DMS53 treated with DMSO at 0.1 percent for 48 hours (cell line): ENCODE data around the gene RHOH.
A peak's percentile ranks its signal among the peaks of the same experiment; 100 is the strongest.
"Not testable (repeated sequence)": the region's sequence is repeated elsewhere in the genome, so short reads cannot be mapped to it uniquely, and the experiment has no call there.

ENCODE experiments used
- DNase-seq: peaks from one replicate; lab custom pipeline; 2025; ENCODE audit not compliant: unreplicated experiment; lab: John Stamatoyannopoulos, UW

Gene RHOH

DNA sequence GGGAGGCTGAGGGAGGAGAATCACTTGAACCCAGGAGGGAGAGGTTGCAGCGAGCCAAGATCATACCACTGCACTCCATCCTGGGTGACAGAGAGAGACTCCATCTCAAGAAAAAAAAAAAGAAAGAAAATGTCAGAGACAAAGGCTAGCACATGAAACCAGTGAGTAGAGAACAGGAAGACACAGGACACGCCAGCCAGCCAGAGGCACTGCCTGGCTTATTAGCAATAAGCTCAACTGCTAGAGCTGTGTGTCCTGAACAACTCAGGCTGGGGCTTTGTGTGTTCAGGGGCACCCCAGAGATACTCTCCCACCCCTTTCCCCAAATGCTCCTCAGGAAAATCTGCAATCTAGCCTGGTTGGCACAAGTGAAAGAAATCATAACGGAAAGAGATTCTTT is 60.0 kb downstream of the RHOH start:
- no peak for DNase-seq

GRCh38 chr4:40258627-40259026 is 61.8 kb downstream of the RHOH start:
- DNase-seq: no peak

DNA sequence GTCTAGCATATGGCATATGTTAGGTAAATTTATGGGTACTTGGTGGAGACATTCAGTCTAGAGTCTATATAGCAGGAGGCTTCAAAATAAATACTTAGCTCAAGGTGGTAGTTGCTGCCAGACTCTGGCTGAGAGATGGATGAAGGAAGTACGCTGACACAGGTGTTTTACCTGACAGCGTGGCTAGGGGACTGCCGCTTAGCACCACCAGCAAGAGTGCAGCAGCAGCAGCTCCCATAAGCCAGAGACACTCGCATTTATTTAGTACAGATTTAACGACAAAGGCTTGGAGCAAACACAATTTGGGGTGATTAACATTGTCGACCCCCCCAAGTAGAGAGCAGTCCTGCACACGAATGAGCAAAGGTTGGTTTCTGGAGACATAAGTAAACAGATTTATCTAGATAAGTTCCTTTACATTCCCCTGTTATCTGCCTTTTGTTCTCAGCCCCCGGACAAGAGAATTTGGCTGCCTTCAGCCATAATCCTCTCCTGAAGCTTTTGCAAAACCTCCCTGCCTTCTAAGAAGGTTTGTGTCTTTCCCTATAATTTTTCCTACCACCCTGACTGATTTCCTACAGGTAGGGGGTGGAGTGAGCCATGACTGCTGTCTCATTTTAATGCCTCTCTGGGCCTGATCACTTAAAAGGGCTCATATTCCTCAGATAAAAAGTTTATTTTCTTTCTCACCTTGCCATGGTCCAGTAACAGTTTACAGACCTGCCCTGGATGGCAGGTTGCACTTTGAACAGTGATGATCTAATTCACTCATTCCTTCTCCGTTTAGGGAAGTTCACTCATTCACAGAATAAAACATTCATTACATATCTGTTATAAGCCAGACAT is 64.6 kb downstream of the RHOH start:
- DNase-seq: no peak

DNA sequence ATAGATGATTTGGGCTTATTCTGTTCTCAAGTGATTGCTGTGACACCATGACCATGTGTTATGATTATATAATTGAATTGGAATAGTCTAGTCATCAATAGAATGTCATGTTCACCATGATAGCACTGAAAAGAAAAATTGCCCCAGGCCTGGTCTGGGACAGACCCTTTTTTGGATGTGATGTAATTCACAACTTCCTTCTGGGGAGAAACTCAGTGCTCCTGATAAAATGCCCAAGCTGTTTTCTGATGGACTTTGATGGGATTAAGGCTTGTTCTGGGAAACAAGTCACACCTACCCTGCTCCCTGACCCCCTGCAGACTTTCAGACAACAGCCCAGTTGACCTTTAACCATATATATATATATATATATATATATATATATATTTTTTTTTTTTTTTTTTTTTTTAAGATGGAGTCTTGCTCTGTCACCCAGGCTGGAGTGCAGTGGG is 65.3 kb downstream of the RHOH start:
- DNase-seq: no peak

GRCh38 chr4:40262861-40263260 is 66.0 kb downstream of the RHOH start:
- DNase-seq: no peak

DNA sequence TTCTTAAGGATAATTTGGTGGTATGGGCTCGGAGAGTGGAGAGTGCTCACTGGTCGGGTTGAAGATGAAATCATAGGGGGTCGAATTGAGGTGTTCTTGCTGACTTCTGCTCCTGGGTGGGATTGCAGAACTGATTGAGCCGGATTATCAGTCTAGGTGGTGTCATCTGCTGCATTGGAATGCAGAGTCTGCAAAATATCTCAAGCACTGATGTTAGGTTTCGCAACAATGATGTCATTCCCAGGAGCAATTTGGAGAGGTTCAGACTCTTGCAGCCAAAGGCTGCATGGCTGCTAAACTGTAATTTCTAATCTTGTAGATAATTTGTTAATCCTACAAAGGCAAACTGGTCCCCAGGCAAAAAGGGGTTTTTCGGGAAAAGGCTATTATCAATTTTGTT is 67.7 kb downstream of the RHOH start:
- no peak for DNase-seq

DNA sequence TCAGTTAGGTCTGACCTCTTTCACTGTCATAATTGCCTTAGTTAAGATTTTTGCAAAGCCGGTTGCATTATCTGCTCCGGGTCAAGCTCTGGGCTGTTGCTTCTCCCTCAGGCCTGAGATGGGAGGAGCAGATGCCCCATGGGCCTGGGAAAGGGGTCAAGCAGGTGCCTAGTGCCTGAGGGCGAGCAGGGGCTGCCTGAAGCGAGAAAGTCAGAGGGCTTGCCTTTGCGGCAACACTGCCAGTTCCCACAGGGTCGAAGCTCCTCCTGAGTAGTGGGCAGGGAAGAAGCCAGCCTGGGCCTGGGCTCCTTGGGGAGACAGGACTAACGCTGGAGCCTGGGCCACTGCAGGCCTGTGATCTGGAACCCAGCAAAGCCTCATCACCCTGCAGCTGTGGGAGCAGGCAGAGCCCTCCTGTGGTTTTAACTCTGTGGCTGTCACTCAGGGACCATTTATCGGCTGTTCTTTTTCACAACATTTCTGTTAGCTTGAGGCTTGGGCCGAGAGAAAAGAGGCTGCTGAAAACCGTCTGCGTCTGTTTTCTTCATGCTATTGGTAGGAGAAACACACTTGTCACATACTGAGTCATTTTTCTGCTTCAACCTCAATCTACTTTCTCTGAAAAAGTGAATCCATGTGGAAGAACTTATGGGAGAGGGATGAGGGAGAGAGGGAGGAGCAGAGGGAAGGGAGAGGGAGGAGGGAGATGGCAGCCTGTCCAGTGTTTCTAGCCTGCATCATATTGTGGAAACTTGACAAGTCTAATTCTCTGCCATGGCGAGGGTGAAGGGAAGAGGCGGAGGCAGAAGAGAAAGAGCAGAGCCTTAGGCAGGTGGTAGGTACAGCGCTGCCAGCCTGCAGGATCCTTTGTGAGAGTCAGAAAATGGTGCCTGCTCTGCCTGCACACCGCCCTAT is 68.4 kb downstream of the RHOH start:
- no peak for DNase-seq

GRCh38 chr4:40265910-40266274 is 69.1 kb downstream of the RHOH start:
- DNase-seq: no peak

DNA sequence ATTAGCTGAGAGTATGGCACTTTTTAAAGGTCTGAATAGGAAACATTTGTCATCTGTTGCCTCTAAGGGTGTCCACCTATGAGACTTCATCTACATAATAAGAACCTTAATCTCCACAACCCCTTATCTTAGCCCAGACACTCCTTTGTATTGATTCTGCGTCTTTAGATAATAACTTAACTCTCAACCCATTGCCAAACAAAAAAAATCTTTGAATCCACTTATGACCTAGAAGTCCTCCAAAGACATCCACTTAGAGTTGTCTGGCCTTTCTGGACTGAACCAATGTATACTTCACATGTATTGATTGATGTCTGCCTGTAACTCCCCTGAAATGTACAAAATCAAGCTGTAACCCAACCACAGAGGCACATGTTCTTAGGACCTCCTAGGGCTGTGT is 72.3 kb downstream of the RHOH start:
- no peak for DNase-seq

- DNase-seq: no peak
These were observed 73.8 kb downstream of the RHOH start for GRCh38 chr4:40270609-40271008.

DNA sequence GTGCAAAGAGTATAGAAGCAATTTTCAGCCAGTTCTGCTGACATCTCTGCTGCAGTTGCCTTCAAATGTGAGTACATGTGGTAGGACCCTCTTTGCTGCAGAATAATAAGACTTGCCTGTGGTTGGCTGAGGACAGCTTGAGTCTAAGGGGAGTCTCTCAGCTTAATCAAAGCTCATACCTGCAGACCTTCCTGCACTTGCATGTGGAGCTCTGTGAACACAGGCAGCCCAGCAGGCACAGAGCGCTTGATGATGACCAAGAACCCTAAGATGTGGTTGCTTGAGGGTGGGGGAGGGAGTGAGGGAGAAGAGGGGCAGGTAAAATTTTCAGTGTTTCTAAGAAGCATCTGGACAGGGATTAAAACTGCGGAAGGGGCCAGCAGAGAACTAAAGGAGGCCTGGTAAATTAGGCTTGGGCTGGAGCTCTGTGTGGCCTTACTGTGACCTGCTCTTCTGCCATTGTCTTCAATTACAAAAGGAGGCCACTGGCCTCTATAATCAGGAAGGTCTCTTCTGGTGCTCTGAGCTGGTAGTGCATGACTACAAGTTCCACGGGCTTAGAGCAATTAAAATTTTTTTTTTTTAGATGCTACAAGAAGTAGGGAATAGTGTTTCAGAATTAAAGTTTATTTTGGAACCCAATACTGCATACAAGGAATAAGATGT is 78.4 kb downstream of the RHOH start:
- no peak for DNase-seq

GRCh38 chr4:40276546-40276945 is 79.7 kb downstream of the RHOH start:
- no peak for DNase-seq

DNA sequence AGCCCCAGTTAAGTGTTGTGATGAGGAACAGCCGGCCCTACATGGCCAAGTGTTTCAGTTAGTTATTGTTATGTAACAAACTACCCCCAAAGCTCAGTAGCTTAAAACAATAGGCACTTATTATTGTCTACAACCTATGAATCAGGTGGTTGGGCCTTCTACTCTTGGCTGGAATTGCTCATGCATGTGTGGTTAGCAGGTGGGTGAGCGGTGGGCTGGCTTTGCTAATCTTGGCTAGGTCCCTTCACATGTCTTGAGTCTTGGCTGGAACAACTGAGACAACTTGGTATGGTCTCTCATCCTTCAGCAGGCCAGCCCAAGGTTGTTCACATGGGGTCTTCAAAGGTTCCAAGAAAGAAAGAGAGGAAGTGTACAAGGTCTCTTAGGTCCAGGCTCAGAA is 83.8 kb downstream of the RHOH start:
- no peak for DNase-seq

DNA sequence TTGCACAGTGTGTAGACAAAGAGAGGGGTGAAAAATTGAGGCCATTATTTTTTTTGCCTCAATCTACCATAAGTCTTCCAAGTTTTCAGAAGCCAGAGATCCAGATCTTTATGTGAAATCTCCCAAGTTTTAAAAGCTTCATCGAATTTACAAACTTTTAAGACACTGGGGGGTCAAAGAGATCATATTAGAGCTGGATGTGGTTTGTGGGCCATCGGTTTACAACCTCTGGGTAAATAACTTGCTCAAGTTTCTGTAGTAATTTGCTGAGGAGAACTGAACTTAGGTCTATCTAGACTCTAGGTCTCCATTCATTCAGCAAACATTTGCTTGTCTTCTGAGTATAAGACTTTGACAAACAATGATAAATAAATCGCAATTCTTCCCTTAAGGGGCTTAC is 84.3 kb downstream of the RHOH start:
- no peak for DNase-seq

- no peak for DNase-seq
These were observed 85.1 kb downstream of the RHOH start for GRCh38 chr4:40281913-40282312.

DNA sequence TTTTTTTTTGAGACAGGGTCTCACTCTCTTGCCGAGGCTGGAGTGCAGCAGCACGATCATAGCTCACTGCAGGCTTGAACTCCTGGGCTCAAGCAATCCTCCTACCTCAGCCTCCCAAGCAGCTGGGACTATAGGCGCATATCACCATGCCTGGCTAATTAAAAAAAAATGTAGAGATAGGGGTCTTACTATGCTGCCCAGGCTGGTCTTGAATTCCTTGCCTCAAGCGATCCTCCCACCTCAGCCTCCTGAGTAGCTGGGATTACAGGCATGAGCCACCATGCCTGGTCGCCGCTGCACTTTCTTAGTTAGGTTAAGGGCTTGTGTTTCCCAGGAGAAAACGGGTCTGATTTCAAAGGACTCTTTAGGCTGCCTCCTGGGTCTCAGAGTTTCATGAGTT is 86.0 kb downstream of the RHOH start:
- DNase-seq: not testable (repeated sequence)

- DNase-seq: no peak
These were observed 86.6 kb downstream of the RHOH start for GRCh38 chr4:40283413-40283812.

- no peak for DNase-seq
These were observed 87.1 kb downstream of the RHOH start for GRCh38 chr4:40283968-40284367.

DNA sequence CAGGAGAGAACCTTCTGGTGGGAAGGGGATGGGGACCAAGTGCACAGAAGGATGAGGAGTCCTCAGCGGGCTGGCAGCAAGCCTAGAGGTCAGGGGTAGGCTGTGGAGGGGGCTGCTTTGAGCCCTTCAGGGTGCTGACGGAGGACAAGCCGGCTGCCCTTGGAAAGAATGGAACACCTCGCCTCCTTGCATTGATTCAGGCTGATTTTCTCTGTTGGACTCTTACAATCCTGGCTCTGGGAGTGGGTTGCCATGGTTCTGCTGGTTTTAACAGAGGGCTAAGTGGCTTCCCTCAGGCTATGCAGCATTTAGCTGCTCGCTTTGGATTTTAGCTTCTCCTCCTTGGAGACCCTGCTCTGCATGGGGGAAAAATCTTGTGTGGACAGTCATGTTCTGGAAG is 88.9 kb downstream of the RHOH start:
- DNase-seq: no peak

DNA sequence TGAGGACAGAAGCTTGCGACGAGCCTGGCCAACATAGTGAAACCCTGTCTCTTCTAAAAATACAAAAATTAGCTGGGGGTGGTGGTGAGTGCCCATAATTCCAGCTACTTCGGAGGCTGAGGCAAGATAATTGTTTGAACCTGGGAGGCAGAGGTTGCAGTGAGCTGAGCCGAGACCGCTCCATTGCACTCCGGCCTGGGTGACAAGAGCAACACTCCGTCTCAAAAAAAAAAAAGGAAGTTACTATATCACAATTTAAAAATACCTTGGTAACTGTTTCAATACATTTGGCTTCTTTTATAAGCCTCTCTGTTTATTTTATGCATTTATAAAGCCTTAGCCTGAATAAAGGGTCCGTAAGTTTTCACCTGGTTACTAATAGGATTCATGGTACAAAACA is 91.7 kb downstream of the RHOH start:
- no peak for DNase-seq

DNA sequence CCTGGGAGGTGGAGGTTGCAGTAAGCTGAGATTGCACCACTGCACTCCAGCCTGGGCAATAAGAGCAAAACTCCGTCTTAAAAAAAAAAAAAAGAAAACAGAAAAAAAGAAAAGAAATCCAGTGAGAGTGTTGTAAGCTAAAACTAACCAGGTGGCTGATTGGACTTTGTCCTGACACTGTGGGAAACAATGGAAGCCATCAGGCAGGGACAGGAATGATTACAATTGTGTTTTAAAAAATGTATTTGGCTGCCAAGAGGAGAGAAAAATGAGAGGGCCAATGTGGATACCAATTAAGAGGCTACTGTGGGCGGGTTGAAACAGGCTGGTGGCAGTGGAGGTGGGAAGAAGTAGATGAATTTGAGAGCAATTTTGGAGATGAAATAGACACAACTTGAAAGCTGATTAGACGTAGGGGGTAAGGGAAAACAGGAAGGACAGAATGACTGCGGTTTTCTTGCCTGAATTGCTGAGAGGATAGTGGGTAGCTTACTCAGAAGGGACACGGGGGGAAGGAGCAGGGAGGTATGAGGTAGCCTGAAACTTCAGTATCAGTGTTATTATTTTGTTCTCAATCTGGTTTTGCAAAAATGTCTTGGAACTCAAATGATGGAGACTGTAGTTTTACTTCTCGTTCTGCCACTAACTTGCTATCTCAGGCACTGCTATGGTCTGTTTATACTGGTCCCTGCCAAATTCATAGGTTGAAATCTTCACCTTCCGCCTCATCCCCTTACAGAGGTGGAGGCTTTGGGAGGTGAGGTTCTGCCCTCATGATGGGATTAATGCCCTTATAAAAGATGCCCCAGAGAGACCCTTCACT is 92.7 kb downstream of the RHOH start:
- DNase-seq: peak; percentile 38
